HG03520 (cell line): Measurements from ENCODE around the gene MRPS34.

Experiments used
- ATAC-seq: cut with Tn5 transposase; IDR thresholded peaks from one replicate; pipeline ENCODE4 v1.9.1; 2021; ENCODE audit warnings: mild to moderate bottlenecking, moderate library complexity; ENCODE audit not compliant: unreplicated experiment

Gene MRPS34

GRCh38 chr16:1731603-1732002, 41.3 kb downstream of the MRPS34 start:
- no peak for ATAC-seq

GRCh38 chr16:1731073-1731472, 41.9 kb downstream of the MRPS34 start:
- ATAC-seq: no peak

- no peak for ATAC-seq
These were observed 43.5 kb downstream of the MRPS34 start for GRCh38 chr16:1729445-1729844.

- no peak for ATAC-seq
These were observed 43.9 kb downstream of the MRPS34 start for GRCh38 chr16:1729026-1729425.

GRCh38 chr16:1727651-1728624, 45.0 kb downstream of the MRPS34 start:
- ATAC-seq: no peak

GRCh38 chr16:1726661-1727502, 46.1 kb downstream of the MRPS34 start:
- no peak for ATAC-seq

GRCh38 chr16:1724491-1724890, 48.4 kb downstream of the MRPS34 start:
- no peak for ATAC-seq

GRCh38 chr16:1723450-1724147, 49.3 kb downstream of the MRPS34 start:
- no peak for ATAC-seq
